Measurements from ENCODE around the gene TTLL9.

Gene TTLL9

GRCh38 chr20:31977080-31977479 lies 106.6 kb downstream of the TTLL9 start:
- no peak overlapping the region for H3K27ac ChIP-seq
- TF ChIP-seq ZFX (IDR thresholded peaks at IDR 0.05): no peak
- no peak for TF ChIP-seq CTCF (conservative IDR thresholded peaks at IDR 0.05)

DNA sequence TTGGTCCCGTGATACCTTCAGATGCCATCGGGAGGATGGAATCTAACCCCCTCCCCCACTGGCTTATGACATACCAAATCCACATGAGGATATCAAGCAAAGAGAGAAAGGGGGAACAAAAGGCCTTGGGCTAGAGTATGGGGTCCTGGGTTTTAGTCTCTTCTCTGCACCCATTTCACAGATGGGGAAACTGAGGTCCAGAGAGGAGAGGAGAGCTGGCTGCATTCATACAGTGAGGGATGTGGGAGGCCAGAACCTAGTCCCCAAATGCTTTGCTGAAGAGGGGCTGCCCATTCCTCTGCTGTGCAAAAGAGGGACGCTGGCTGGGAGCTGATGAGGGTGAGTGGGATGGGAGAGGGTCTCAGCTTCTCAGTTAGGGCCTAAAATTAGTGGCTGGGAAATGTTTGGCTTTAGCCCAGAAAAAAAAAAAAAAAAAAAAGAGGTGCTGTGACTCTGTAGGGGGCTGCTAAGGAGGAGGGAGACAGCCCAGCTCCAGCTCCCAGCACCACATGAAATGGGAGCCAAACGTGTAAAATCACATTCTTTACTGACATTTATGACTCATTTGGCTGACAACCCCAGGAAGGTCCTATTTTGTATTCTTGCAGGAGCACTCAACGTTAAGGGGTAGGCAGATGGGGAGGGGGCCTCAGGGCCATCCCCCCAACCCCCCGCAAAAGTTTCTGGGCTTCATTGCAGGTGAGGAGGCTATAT lies 109.4 kb downstream of the TTLL9 start:
- no peak for TF ChIP-seq ZFX (IDR thresholded peaks at IDR 0.05)
- TF ChIP-seq CTCF (conservative IDR thresholded peaks at IDR 0.05): no peak
- H3K27ac ChIP-seq: no peak overlapping the region

DNA sequence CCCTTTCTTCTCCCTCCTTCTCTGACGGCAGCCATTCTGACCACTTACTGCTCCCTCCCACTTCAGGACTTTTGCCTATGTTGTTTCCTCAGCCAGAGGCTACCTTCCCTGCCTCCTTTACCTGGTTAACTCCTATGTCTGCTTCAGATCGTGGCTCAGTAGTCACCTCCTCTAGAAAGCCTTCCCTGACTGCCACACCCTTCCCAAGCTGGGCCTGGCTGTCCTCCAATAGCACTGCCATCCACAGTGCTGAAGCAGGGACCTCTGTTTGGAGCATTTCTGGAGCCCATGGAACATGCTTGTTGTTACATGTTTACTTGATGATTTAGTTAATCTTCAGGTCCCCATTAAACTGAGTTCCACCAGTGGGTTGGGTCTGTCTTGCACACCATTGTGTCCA lies 111.3 kb downstream of the TTLL9 start:
- TF ChIP-seq ZFX (IDR thresholded peaks at IDR 0.05) (no peak), CTCF (conservative IDR thresholded peaks at IDR 0.05) (no peak)
- H3K27ac ChIP-seq: no peak overlapping the region

GRCh38 chr20:31984981-31985471 lies 114.6 kb downstream of the TTLL9 start:
- TF ChIP-seq CTCF (conservative IDR thresholded peaks at IDR 0.05) (no peak), ZFX (IDR thresholded peaks at IDR 0.05) (no peak)

DNA sequence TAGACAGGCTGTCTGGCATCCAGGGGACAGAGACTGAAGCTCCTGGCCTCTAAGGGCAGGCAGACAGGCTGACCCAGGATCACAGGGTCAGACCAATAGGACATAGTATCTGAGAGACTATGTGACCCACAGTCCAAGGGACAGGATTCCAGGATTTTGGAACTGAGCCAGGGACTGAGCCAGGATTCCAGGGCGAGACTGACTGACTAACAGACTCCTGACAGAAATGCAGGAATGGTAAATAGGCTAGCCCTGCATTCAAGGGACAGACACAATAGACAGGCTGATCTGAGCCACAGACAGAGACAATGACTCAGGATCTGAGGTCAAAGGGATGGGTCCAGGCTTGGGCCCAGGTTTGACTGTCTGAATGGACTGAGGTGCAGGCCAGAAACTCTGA lies 117.3 kb downstream of the TTLL9 start:
- H3K27ac ChIP-seq: no peak overlapping the region
- TF ChIP-seq CTCF (conservative IDR thresholded peaks at IDR 0.05) (no peak), ZFX (IDR thresholded peaks at IDR 0.05) (no peak)

More at GRCh38 chr20:31984981-31985471, 114.6 kb downstream of the TTLL9 start:
- no peak overlapping the region for H3K27ac ChIP-seq

DNA sequence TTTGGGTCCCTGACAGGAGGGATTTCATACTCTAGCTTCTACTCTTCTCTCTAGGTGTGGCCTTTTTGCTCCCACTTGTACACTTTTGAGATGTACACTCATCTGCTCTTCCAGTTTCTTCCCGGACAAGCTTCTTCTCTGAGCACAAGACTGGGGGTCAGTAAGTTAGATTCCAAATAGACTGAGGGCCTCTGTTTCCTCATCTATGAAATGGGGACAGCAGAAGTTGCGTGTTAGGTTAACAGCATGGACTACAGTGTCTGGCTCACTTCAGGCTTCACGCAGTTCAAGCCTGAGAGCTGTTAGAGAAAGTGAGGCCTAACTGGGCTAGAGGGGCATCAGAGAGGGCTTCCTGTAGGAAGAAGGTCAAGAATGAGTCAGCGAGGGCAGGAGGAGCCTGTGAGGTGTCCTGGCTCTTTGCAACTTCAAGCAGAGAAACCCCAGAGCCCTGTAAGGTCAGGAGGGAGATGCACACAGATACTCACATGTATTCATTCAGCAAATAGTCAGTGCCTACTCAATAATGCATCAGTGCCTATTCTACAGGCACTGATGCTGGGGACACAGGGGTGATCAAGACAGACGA lies 118.1 kb downstream of the TTLL9 start:
- TF ChIP-seq CTCF (conservative IDR thresholded peaks at IDR 0.05) (no peak), ZFX (IDR thresholded peaks at IDR 0.05) (no peak)
- no peak overlapping the region for H3K27ac ChIP-seq

GRCh38 chr20:31989030-31989645 lies 118.7 kb downstream of the TTLL9 start:
- no peak overlapping the region for H3K27ac ChIP-seq
- TF ChIP-seq CTCF (conservative IDR thresholded peaks at IDR 0.05) (no peak), ZFX (IDR thresholded peaks at IDR 0.05) (no peak)
